Endothelial cell of umbilical vein (primary cell): Measurements from ENCODE around the gene PPFIA2.
A peak's percentile ranks its signal among the peaks of the same experiment; 100 is the strongest.

ENCODE experiments used
- MYC ChIP-seq: IDR thresholded peaks from one replicate; pipeline ENCODE4 v1.6.1; 2011; ENCODE audit warnings: mild to moderate bottlenecking, low read depth, low read length
- POLR2A ChIP-seq: IDR thresholded peaks from 2 replicates; pipeline ENCODE4 v1.6.1; 2012; ENCODE audit warnings: low read depth, mild to moderate bottlenecking, control low read depth, low read length
- POLR2AphosphoS5 ChIP-seq: IDR thresholded peaks from 2 replicates; pipeline ENCODE4 v1.6.1; 2012; ENCODE audit warnings: low read depth, mild to moderate bottlenecking, control low read depth, low read length, moderate library complexity; ENCODE audit not compliant: insufficient read depth
- TF ChIP-seq, protein P1 (sequence below), 2 donors: IDR thresholded peaks; 1 replicate in 1 of 2; 2 replicates in 1 of 2; pipeline ENCODE4 v1.5.1; 2011; ENCODE audit warnings: low read length in 2 of 2, mild to moderate bottlenecking in 2 of 2, moderate library complexity in 2 of 2, control low read depth in 1 of 2, inconsistent platforms in 1 of 2, low read depth in 1 of 2; ENCODE audit not compliant: insufficient read depth in 1 of 2; ENCODE audit errors: extremely low read depth in 1 of 2

GRCh38 chr12:81644503-81644902, 114.6 kb downstream of the PPFIA2 start:
- TF ChIP-seq, protein P1, sequence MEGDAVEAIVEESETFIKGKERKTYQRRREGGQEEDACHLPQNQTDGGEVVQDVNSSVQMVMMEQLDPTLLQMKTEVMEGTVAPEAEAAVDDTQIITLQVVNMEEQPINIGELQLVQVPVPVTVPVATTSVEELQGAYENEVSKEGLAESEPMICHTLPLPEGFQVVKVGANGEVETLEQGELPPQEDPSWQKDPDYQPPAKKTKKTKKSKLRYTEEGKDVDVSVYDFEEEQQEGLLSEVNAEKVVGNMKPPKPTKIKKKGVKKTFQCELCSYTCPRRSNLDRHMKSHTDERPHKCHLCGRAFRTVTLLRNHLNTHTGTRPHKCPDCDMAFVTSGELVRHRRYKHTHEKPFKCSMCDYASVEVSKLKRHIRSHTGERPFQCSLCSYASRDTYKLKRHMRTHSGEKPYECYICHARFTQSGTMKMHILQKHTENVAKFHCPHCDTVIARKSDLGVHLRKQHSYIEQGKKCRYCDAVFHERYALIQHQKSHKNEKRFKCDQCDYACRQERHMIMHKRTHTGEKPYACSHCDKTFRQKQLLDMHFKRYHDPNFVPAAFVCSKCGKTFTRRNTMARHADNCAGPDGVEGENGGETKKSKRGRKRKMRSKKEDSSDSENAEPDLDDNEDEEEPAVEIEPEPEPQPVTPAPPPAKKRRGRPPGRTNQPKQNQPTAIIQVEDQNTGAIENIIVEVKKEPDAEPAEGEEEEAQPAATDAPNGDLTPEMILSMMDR (IDR thresholded peaks at IDR 0.05; ENCODE audit: extremely low read depth in 1 of 2, insufficient read depth in 1 of 2, low read depth in 1 of 2, low read length in 2 of 2): peak in 1 of 2 donors; percentile 9
- TF ChIP-seq POLR2AphosphoS5: no peak
- no peak for TF ChIP-seq POLR2A
- no peak for TF ChIP-seq MYC
